ENCODE measurements around the gene KLF11.
A peak's percentile ranks its signal among the peaks of the same experiment; 100 is the strongest.

The KLF11 gene

GRCh38 chr2:10067330-10067729 is 24.0 kb downstream of the KLF11 start:
- no peak for DNase-seq

GRCh38 chr2:10067881-10068280 is 24.5 kb downstream of the KLF11 start:
- DNase-seq = no peak

- DNase-seq = no peak
These were observed 27.8 kb downstream of the KLF11 start for GRCh38 chr2:10071176-10071575.

- no peak for DNase-seq
These were observed 28.2 kb downstream of the KLF11 start for GRCh38 chr2:10071595-10071994.

- peak; percentile 86 for DNase-seq
These were observed 29.5 kb downstream of the KLF11 start for GRCh38 chr2:10072656-10073480.

GRCh38 chr2:10073706-10074105 is 30.4 kb downstream of the KLF11 start:
- no peak for DNase-seq

GRCh38 chr2:10075101-10075500 is 31.8 kb downstream of the KLF11 start:
- no peak for DNase-seq

GRCh38 chr2:10075571-10076209 is 32.3 kb downstream of the KLF11 start:
- DNase-seq = no peak

GRCh38 chr2:10076511-10076910 is 33.2 kb downstream of the KLF11 start:
- no peak for DNase-seq

- no peak for DNase-seq
These were observed 33.7 kb downstream of the KLF11 start for GRCh38 chr2:10076988-10077527.

GRCh38 chr2:10078001-10078400 is 34.7 kb downstream of the KLF11 start:
- no peak for DNase-seq

GRCh38 chr2:10078704-10079265 is 35.4 kb downstream of the KLF11 start:
- DNase-seq = no peak

GRCh38 chr2:10079266-10079869 is 36.0 kb downstream of the KLF11 start:
- no peak for DNase-seq

GRCh38 chr2:10079870-10080535 is 36.7 kb downstream of the KLF11 start, which contains the start of gene CYS1:
Gene CYS1, minus strand, starts transcription at chr2:10080411. Its CDS starts 188 bp downstream, at chr2:10080223.
- no peak for DNase-seq

GRCh38 chr2:10080536-10081304 is 37.4 kb downstream of the KLF11 start:
- peak; percentile 28 for DNase-seq

GRCh38 chr2:10083046-10083445 is 39.7 kb downstream of the KLF11 start:
- DNase-seq = no peak

- no peak for DNase-seq
These were observed 40.4 kb downstream of the KLF11 start for GRCh38 chr2:10083692-10084211.

- DNase-seq = no peak
These were observed 41.0 kb downstream of the KLF11 start for GRCh38 chr2:10084223-10084865.

- DNase-seq = no peak
These were observed 41.8 kb downstream of the KLF11 start for GRCh38 chr2:10085043-10085667.

GRCh38 chr2:10085668-10086059 is 42.3 kb downstream of the KLF11 start:
- no peak for DNase-seq

- DNase-seq = no peak
These were observed 43.6 kb downstream of the KLF11 start for GRCh38 chr2:10086950-10087349.

Measured in activated CD4-positive, alpha-beta T cell treated with anti-CD3 and anti-CD28 coated beads, Interleukin-10, Interleukin-2, amounts not matched to agents 100 ng/mL and 50 ng/mL, durations not matched to agents 16 hours and 8 hours (primary cell).